DMS53 (cell line): ENCODE measurements around the gene HHAT.

Experiments used
- DNase-seq: peaks from one replicate; lab custom pipeline; 2025; lab: John Stamatoyannopoulos, UW

The HHAT gene

GRCh38 chr1:210598135-210598652 is 269.5 kb downstream of the HHAT start:
- peak; percentile 57 for DNase-seq

GRCh38 chr1:210600421-210601159 is 271.9 kb downstream of the HHAT start:
- no peak for DNase-seq

GRCh38 chr1:210603123-210603522 is 274.4 kb downstream of the HHAT start:
- no peak for DNase-seq

GRCh38 chr1:210605099-210605498 is 276.4 kb downstream of the HHAT start:
- DNase-seq = no peak

GRCh38 chr1:210607361-210607760 is 278.7 kb downstream of the HHAT start:
- DNase-seq = no peak

- no peak for DNase-seq
Observed at GRCh38 chr1:210608767-210609166, 280.1 kb downstream of the HHAT start.

- DNase-seq = no peak
Observed at GRCh38 chr1:210616356-210616755, 287.7 kb downstream of the HHAT start.

- DNase-seq = no peak
Observed at GRCh38 chr1:210617293-210617692, 288.6 kb downstream of the HHAT start.

GRCh38 chr1:210618369-210618768 is 289.7 kb downstream of the HHAT start:
- DNase-seq = no peak

GRCh38 chr1:210620867-210621488 is 292.3 kb downstream of the HHAT start:
- no peak for DNase-seq

- DNase-seq = no peak
Observed at GRCh38 chr1:210621712-210622111, 293.0 kb downstream of the HHAT start.

- DNase-seq = no peak
Observed at GRCh38 chr1:210624722-210625121, 296.0 kb downstream of the HHAT start.

GRCh38 chr1:210625715-210626114 is 297.0 kb downstream of the HHAT start:
- DNase-seq = no peak

- DNase-seq = no peak
Observed at GRCh38 chr1:210626341-210626740, 297.6 kb downstream of the HHAT start.

- peak; percentile 55 for DNase-seq
Observed at GRCh38 chr1:210627755-210628154, 299.1 kb downstream of the HHAT start.

- no peak for DNase-seq
Observed at GRCh38 chr1:210629276-210629675, 300.6 kb downstream of the HHAT start.

- no peak for DNase-seq
Observed at GRCh38 chr1:210631399-210631798, 302.7 kb downstream of the HHAT start.

GRCh38 chr1:210633140-210633539 is 304.4 kb downstream of the HHAT start:
- DNase-seq = no peak

GRCh38 chr1:210633636-210634035 is 304.9 kb downstream of the HHAT start:
- DNase-seq = peak; percentile 30

GRCh38 chr1:210635108-210635507 is 306.4 kb downstream of the HHAT start:
- peak; percentile 17 for DNase-seq

- no peak for DNase-seq
Observed at GRCh38 chr1:210641582-210641981, 312.9 kb downstream of the HHAT start.

GRCh38 chr1:210645582-210646257 is 317.0 kb downstream of the HHAT start:
- peak; percentile 17 for DNase-seq

- no peak for DNase-seq
Observed at GRCh38 chr1:210646258-210646616, 317.5 kb downstream of the HHAT start.
